GM06990 (cell line): ENCODE results near the gene ADAMTSL5.

Source experiments
- DNase-seq: peaks from one replicate; pipeline ENCODE4 v3.0.0-alpha.2; 2011; ENCODE audit not compliant: insufficient read length; ENCODE audit errors: extremely low read depth
- H3K27me3 ChIP-seq: replicated peaks from 2 replicates; pipeline ENCODE4 v1.6.0; 2011; ENCODE audit warnings: low read length; ENCODE audit not compliant: control insufficient read depth, insufficient read depth
- H3K36me3 ChIP-seq: 2 replicates; pipeline ENCODE4 v1.5.1; 2011; ENCODE audit warnings: low read length; ENCODE audit not compliant: control insufficient read depth, insufficient read depth
- H3K4me3 ChIP-seq: replicated peaks from 2 replicates; pipeline ENCODE4 v1.5.1; 2011; ENCODE audit warnings: low read depth, mild to moderate bottlenecking, control low read depth, low read length
- CTCF ChIP-seq: IDR thresholded peaks from 2 replicates; pipeline ENCODE4 v1.5.1; 2011; ENCODE audit warnings: low read length, control low read depth, mild to moderate bottlenecking, inconsistent platforms; ENCODE audit not compliant: insufficient read depth, poor library complexity, severe bottlenecking

Gene ADAMTSL5

GRCh38 chr19:1495799-1496713 lies 16.8 kb downstream of the ADAMTSL5 start:
- H3K27me3 ChIP-seq = no peaks in the 10 kb centered on the region; the same call in 1 of the 2 replicates
- DNase-seq = no peak
- no peak for TF ChIP-seq CTCF
- H3K36me3 ChIP-seq = no peaks in the 10 kb centered on the region
- H3K4me3 ChIP-seq = no peak overlapping the region

GRCh38 chr19:1495051-1495798 lies 17.6 kb downstream of the ADAMTSL5 start:
- no peak for DNase-seq
- H3K4me3 ChIP-seq = no peak overlapping the region
- no peaks in the 10 kb centered on the region for H3K36me3 ChIP-seq
- TF ChIP-seq CTCF = no peak
- H3K27me3 ChIP-seq = no peaks in the 10 kb centered on the region; the same call in 1 of the 2 replicates

GRCh38 chr19:1494115-1494815 lies 18.6 kb downstream of the ADAMTSL5 start:
- DNase-seq = no peak
- no peak for TF ChIP-seq CTCF
- no peaks in the 10 kb centered on the region for H3K36me3 ChIP-seq
- H3K4me3 ChIP-seq = no peak overlapping the region
- no peaks in the 10 kb centered on the region; the same call in 1 of the 2 replicates for H3K27me3 ChIP-seq

GRCh38 chr19:1492474-1493006 lies 20.3 kb downstream of the ADAMTSL5 start:
- no peaks in the 10 kb centered on the region for H3K36me3 ChIP-seq

More at GRCh38 chr19:1492474-1493006, 20.3 kb downstream of the ADAMTSL5 start:
- no peaks in the 10 kb centered on the region; the same call in 1 of the 2 replicates for H3K27me3 ChIP-seq
- no peak for DNase-seq
- TF ChIP-seq CTCF = no peak
- H3K4me3 ChIP-seq = no peak overlapping the region
